ENCODE results near the gene RABL6.

The RABL6 gene

GRCh38 chr9:136885950-136886578, 78.3 kb downstream of the RABL6 start, which contains the start of gene TRAF2:
TSS of gene TRAF2 (plus strand) at chr9:136886516. CDS start at chr9:136898741, 12,225 bp downstream.
- intact Hi-C loops (cut with DNase I): no loop called here
- DNase-seq: peak; percentile 97 to 100 (median 98)

GRCh38 chr9:136886610-136887597, 79.2 kb downstream of the RABL6 start:
- intact Hi-C loops (cut with DNase I): no loop called here
- DNase-seq: no peak

- intact Hi-C loops (cut with DNase I): no loop called here
- DNase-seq: no peak
Measured at GRCh38 chr9:136888454-136888853, 80.7 kb downstream of the RABL6 start.

GRCh38 chr9:136889858-136890257, 82.1 kb downstream of the RABL6 start:
- no peak for DNase-seq
- intact Hi-C loops (cut with DNase I): no loop called here

GRCh38 chr9:136890661-136891060, 82.9 kb downstream of the RABL6 start:
- intact Hi-C loops (cut with DNase I): no loop called here
- no peak for DNase-seq
